GM08714 (cell line): Measurements from ENCODE around the gene HIP1R.
"Not testable (repeated sequence)": the region's sequence is repeated elsewhere in the genome, so short reads cannot be mapped to it uniquely, and the experiment has no call there.

Experiments used
- H3K4me3 ChIP-seq: fragments of 200-500 bp; sonication (Bioruptor generic); 2 replicates; pipeline ENCODE4 v1.5.1; 2014; ENCODE audit warnings: mild to moderate bottlenecking, low read length, inconsistent platforms
- ZNF274 ChIP-seq: IDR thresholded peaks from 2 replicates; pipeline ENCODE4 v1.6.1; 2012; ENCODE audit warnings: mild to moderate bottlenecking, low read depth, low read length

HIP1R gene

GRCh38 chr12:122866950-122867607, 31.8 kb downstream of the HIP1R start:
- TF ChIP-seq ZNF274 = no peak
- no peak overlapping the region for H3K4me3 ChIP-seq

- TF ChIP-seq ZNF274 = no peak
- no peak overlapping the region for H3K4me3 ChIP-seq
Measured at GRCh38 chr12:122867691-122868461, 32.6 kb downstream of the HIP1R start.

DNA sequence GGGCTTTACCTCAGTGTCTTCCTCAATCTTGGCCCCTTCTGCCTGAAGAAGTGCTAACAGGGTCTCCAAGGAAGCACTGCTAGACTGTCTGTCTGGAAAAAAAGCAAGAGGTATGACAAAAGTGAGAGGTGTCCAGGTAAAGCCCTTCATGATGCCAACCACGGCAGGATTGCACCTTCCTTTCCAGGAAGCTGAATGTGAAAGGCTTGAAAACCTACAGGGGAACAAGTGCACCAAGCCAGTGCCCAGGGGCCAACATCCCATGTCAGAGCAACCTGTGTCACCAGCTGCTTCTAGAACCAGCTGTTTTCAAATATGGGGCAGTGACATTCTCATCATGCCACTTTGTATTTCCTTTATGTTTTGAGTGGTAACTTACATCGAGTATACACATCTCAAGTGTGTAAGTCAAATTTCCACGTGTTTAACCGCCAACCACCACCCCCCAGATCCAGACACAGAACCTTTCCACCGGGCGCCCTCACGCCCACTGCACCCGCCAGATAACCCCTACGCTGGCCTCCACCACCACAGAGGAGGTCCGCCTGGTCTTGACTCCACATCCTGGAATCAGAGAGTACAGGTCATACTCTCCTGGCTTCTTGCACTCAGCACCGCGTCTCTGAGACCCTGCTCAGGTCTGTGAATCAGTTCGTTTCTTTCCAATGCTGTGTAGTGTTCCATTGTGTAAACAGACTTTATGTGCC, 33.4 kb downstream of the HIP1R start:
- no peak overlapping the region for H3K4me3 ChIP-seq
- no peak for TF ChIP-seq ZNF274

- H3K4me3 ChIP-seq = no peak overlapping the region
- TF ChIP-seq ZNF274 = no peak
Measured at GRCh38 chr12:122869207-122869973, 34.1 kb downstream of the HIP1R start.

DNA sequence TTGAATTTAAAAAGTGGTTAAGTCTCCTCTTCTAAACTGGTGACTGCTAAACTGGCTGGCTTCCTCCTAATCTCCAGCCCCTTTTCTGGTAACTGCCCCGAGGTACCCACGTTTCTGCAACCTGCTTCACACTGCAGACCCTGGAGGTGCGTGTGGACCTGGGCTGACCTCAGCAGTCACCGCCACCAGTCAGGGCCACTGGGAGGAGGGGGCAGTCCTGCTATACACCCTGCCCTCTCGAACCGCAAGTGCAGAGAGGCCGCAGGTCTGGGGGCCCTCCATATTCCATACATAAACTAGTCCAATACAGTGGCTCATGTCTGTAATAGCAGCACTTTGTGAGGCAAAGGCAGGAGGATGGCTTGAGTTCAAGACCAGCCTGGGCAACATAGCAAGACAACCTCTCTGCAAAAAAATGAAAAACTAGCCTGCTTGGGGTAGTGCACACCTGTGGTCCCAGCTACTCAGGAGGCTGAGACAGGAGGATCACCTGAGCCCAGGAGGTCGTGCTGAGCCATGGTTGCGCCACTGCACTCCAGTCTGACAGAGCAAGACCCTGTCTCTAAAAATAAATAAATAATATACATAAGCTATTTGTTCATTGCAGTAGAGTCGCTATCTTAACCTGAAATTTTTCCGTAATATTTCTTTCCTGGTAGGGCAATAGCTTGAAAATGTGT, 35.0 kb downstream of the HIP1R start:
- TF ChIP-seq ZNF274 = no peak
- H3K4me3 ChIP-seq = no peak overlapping the region; the same call in 1 of the 2 replicates

DNA sequence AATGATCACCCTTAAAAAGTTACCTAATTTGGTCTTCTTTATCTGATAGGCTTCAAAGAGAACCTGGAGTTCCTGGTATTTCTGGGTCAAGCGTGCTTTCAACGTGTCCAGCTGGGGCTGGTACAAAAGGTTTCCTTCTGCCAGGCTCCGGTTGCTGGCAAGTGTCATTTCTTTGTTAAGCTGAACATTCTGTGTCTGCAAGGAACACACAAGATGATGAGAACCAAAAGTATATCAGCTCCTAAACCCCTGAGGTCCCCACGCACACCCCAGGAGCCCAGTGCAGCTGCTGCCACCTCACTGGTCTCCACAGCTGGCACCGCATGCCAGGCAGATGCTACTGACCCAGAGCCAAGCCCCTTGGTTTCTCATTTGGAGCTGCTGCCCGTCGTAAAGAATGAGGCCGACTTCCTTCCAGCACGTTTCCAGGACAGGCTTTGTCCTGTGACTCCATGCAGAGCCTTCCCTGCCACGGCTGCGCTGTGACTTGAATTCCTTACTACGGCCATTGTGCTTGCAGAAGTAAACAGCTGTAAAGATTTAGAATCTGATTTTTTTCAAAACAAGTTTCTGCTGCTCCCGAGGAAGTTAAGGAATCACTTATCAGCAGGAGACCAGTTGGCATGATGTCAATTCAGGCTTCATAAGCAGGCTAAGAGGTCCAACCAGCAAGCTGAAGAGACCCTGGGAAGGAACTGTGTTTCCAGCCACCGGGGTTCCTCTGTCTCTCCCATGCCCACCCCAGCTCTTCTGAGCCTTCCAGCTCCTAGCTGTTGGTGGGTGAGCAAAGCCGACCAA, 35.8 kb downstream of the HIP1R start:
- peak overlapping the region; percentile 60; the same call in 1 of the 2 replicates for H3K4me3 ChIP-seq
- TF ChIP-seq ZNF274 = no peak

DNA sequence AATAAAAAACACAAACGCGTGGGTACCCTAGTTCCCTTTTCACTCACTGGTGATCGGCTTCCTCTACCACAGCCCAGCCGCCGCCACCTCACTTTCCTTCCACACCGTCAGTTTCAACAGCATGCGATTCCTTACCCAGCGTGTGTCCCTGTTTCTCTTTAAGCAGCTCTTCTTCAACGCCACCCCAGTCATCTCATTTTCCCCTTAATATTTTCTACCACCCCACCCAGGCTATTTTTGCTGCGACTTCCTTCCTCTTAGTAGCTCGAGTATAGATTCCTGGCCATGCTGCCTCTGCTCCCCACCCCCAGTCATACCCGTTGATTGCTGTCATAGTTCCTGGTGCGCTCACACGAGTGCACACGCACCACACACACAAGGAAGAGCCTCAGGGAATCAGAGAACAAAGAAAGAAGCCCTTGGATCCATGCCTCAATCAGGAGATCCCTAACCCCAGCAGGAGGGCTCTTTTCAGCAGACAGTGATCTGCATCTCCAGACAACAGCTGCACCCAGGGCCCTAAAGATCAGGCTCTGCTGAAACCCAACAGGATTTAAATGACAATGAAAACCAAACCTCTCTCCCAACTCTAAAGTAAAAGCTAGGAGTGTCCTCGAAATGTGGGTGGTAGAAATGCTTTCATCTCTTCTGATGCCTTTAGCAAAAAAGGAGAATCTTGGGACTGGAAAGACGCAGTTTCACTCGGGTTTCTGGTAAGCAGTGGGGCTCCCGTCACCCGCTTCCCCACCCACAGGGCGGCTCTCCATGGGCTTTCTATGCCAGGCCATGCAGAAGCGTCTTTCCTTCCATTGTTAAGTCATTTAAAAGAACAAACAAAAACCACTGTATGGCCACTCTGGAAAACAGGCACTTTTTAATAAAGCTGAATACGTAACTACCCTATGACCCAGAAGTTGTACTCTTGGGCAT, 36.9 kb downstream of the HIP1R start:
- peak overlapping the region; percentile 60; the same call in 1 of the 2 replicates for H3K4me3 ChIP-seq
- no peak for TF ChIP-seq ZNF274

GRCh38 chr12:122872815-122873361, 37.6 kb downstream of the HIP1R start:
- TF ChIP-seq ZNF274 = no peak
- peak overlapping the region; percentile 1; the same call in 1 of the 2 replicates for H3K4me3 ChIP-seq

GRCh38 chr12:122873540-122873939, 38.3 kb downstream of the HIP1R start:
- no peak overlapping the region for H3K4me3 ChIP-seq
- TF ChIP-seq ZNF274 = no peak

DNA sequence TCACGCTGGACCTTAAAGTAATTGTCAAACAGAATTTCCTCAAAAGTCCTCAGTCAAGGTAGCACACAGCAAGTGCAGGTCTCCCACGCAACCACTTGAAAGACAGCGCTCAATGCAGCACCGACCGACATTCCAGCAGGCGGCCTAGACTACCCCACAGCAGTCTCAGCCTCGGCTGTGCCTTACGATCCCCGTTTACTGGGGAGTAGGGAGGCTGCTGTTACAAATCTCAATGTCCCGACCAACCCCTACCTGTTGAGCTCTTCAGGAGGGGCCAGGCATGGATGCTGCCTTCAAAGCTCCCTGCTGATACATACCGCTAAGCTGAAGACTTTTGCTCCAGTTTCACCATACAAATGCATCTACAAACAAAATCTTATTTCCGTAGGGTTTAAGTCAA, 38.8 kb downstream of the HIP1R start:
- TF ChIP-seq ZNF274 = no peak
- H3K4me3 ChIP-seq = no peak overlapping the region

- H3K4me3 ChIP-seq = no peak overlapping the region; the same call in 1 of the 2 replicates
- TF ChIP-seq ZNF274 = no peak
Measured at GRCh38 chr12:122875590-122876220, 40.4 kb downstream of the HIP1R start.

- H3K4me3 ChIP-seq = not testable (repeated sequence)
Measured at GRCh38 chr12:122876281-122876680, 41.0 kb downstream of the HIP1R start.
